Neural progenitor cell (in vitro differentiated cells): ENCODE data around the gene PRDX5. TPM values are rescaled to one million over a fixed set of nuclear protein-coding genes. Genes with fewer than 3 reads are reported as not detected.

ENCODE experiments used
- DNase-seq: peaks from one replicate; pipeline ENCODE4 v3.0.0-alpha.2; 2016; ENCODE audit warnings: low spot score
- H2AFZ ChIP-seq: fragments of 200-600 bp; sonication (generic); replicated peaks from 2 replicates; pipeline ENCODE4 v1.6.1; 2016; ENCODE audit warnings: antibody characterized with exemption
- H3F3A ChIP-seq: fragments of 200-600 bp; sonication (generic); 2 replicates; pipeline ENCODE4 v1.6.1; 2016; ENCODE audit warnings: antibody characterized with exemption, low read depth
- H3K27ac ChIP-seq: fragments of 200-600 bp; sonication (generic); 2 replicates; pipeline ENCODE4 v1.5.1; 2016; ENCODE audit warnings: mild to moderate bottlenecking
- H3K27me3 ChIP-seq: fragments of 200-600 bp; sonication (generic); 2 replicates; pipeline ENCODE4 v1.6.1; 2016; ENCODE audit warnings: mild to moderate bottlenecking, moderate library complexity
- H3K36me3 ChIP-seq: fragments of 200-600 bp; sonication (generic); 2 replicates; pipeline ENCODE4 v1.5.1; 2016
- H3K4me1 ChIP-seq: fragments of 200-600 bp; sonication (generic); 2 replicates; pipeline ENCODE4 v1.6.1; 2016; ENCODE audit warnings: mixed run types
- H3K4me2 ChIP-seq: fragments of 200-600 bp; sonication (generic); 2 replicates; pipeline ENCODE4 v1.6.1; 2016
- H3K4me3 ChIP-seq: fragments of 200-600 bp; sonication (generic); 2 replicates; pipeline ENCODE4 v1.5.1; 2016
- H3K79me2 ChIP-seq: fragments of 200-600 bp; sonication (generic); 2 replicates; pipeline ENCODE4 v1.6.1; 2016; ENCODE audit warnings: low read depth
- H3K9ac ChIP-seq: fragments of 200-600 bp; sonication (generic); 2 replicates; pipeline ENCODE4 v1.6.1; 2016
- H3K9me3 ChIP-seq: fragments of 200-600 bp; sonication (generic); 2 replicates; pipeline ENCODE4 v1.5.1; 2016; ENCODE audit warnings: low read depth
- H4K20me1 ChIP-seq: fragments of 200-600 bp; sonication (generic); 2 replicates; pipeline ENCODE4 v1.6.1; 2016; ENCODE audit warnings: low read depth
- H3K27ac Mint-ChIP-seq: 3 replicates; pipeline ENCODE4 v1.8.0; 2021; ENCODE audit warnings: mixed read lengths
- H3K27me3 Mint-ChIP-seq: 2 replicates; pipeline ENCODE4 v1.8.0; 2022; ENCODE audit warnings: low read depth, mild to moderate bottlenecking, inconsistent platforms, moderate library complexity, mixed read lengths; ENCODE audit not compliant: insufficient read depth
- H3K36me3 Mint-ChIP-seq: 3 replicates; pipeline ENCODE4 v1.8.0; 2021; ENCODE audit warnings: mixed read lengths
- H3K4me1 Mint-ChIP-seq: 3 replicates; pipeline ENCODE4 v1.8.0; 2021; ENCODE audit warnings: mixed read lengths
- H3K4me3 Mint-ChIP-seq: 3 replicates; pipeline ENCODE4 v1.8.0; 2021; ENCODE audit warnings: mild to moderate bottlenecking, moderate library complexity, mixed read lengths
- H3K9me3 Mint-ChIP-seq: 3 replicates; pipeline ENCODE4 v1.8.0; 2020; ENCODE audit warnings: mixed read lengths
- EZH2 ChIP-seq: fragments of 200-600 bp; sonication (generic); IDR thresholded peaks from 2 replicates; pipeline ENCODE4 v1.6.1; 2017; ENCODE audit warnings: antibody characterized with exemption, mild to moderate bottlenecking, moderate library complexity
- EZH2phosphoT487 ChIP-seq: fragments of 200-600 bp; sonication (generic); IDR thresholded peaks from 2 replicates; pipeline ENCODE4 v1.6.1; 2017; ENCODE audit warnings: antibody characterized with exemption
- total RNA-seq: library from RNA; depleted of rRNA; stranded (reverse); fragments of >200 nt; gene quantifications from 2 replicates; pipeline ENCODE4 v1.2.3, GENCODE V29; 2015; ENCODE audit warnings: low replicate concordance
- TF ChIP-seq, protein P1 (sequence below): fragments of 200-600 bp; sonication (generic); IDR thresholded peaks from 2 replicates; pipeline ENCODE4 v1.5.1; 2017; ENCODE audit warnings: antibody characterized with exemption, mild to moderate bottlenecking

Gene PRDX5
- total RNA-seq, 1 donor from 2014 or later = 111 TPM

GRCh38 chr11:64305075-64305690, 12.7 kb upstream of the PRDX5 start, which contains the start of gene ESRRA:
Gene ESRRA, plus strand, starts transcription at chr11:64305524. Its CDS starts 1,656 bp downstream, at chr11:64307180.
- peaks cover 28% of the 10 kb centered on the region for H3K27me3 Mint-ChIP-seq
- peaks cover 25% of the 10 kb centered on the region for H3F3A ChIP-seq
- H3K27ac Mint-ChIP-seq = peak within 1 kb of the TSS; percentile 12
- peak within 1 kb of the TSS; percentile 87 for H3K4me3 ChIP-seq
- TF ChIP-seq, protein P1, sequence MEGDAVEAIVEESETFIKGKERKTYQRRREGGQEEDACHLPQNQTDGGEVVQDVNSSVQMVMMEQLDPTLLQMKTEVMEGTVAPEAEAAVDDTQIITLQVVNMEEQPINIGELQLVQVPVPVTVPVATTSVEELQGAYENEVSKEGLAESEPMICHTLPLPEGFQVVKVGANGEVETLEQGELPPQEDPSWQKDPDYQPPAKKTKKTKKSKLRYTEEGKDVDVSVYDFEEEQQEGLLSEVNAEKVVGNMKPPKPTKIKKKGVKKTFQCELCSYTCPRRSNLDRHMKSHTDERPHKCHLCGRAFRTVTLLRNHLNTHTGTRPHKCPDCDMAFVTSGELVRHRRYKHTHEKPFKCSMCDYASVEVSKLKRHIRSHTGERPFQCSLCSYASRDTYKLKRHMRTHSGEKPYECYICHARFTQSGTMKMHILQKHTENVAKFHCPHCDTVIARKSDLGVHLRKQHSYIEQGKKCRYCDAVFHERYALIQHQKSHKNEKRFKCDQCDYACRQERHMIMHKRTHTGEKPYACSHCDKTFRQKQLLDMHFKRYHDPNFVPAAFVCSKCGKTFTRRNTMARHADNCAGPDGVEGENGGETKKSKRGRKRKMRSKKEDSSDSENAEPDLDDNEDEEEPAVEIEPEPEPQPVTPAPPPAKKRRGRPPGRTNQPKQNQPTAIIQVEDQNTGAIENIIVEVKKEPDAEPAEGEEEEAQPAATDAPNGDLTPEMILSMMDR = no peak
- TF ChIP-seq EZH2 (no peak), EZH2phosphoT487 (no peak)
- H3K79me2 ChIP-seq = peaks cover 18% of the 10 kb centered on the region
- no peaks in the 10 kb centered on the region for H3K36me3 ChIP-seq
- H3K36me3 Mint-ChIP-seq = no peaks in the 10 kb centered on the region
- H4K20me1 ChIP-seq = peaks cover 21% of the 10 kb centered on the region
- H3K27me3 ChIP-seq = peaks cover 41% of the 10 kb centered on the region
- peak within 1 kb of the TSS; percentile 31 for H3K27ac ChIP-seq
- peak within 1 kb of the TSS; percentile 55 for H2AFZ ChIP-seq
- peak within 1 kb of the TSS; percentile 44 for H3K9ac ChIP-seq
- H3K9me3 ChIP-seq = no peaks in the 10 kb centered on the region
- DNase-seq = peak; percentile 100
- peak within 1 kb of the TSS; percentile 98 for H3K4me2 ChIP-seq
- H3K4me1 ChIP-seq = peaks cover 10% of the 10 kb centered on the region
- no peaks in the 10 kb centered on the region for H3K9me3 Mint-ChIP-seq
- peak within 1 kb of the TSS; percentile 95 for H3K4me3 Mint-ChIP-seq
- peaks cover 24% of the 10 kb centered on the region for H3K4me1 Mint-ChIP-seq

GRCh38 chr11:64305691-64306562, 12.0 kb upstream of the PRDX5 start:
- Histone ChIP-seq H3K36me3 (no peaks in the 10 kb centered on the region), H3K9me3 (no peaks in the 10 kb centered on the region), H3K4me2 (peak overlapping the region; percentile 95), H3K4me3 (peak overlapping the region; percentile 87), H3K4me1 (peaks cover 10% of the 10 kb centered on the region), H2AFZ (peak overlapping the region; percentile 55), H3K9ac (peak overlapping the region; percentile 44), H4K20me1 (peaks cover 18% of the 10 kb centered on the region), H3K27me3 (peaks cover 34% of the 10 kb centered on the region), H3K79me2 (peaks cover 18% of the 10 kb centered on the region), H3F3A (peaks cover 17% of the 10 kb centered on the region), H3K27ac (peak overlapping the region; percentile 31)
- DNase-seq = peak; percentile 82
- Mint-ChIP-seq H3K9me3 (no peaks in the 10 kb centered on the region), H3K4me1 (peaks cover 19% of the 10 kb centered on the region), H3K27me3 (peaks cover 21% of the 10 kb centered on the region), H3K27ac (peak overlapping the region; percentile 12), H3K4me3 (peak overlapping the region; percentile 95), H3K36me3 (no peaks in the 10 kb centered on the region)
- TF ChIP-seq, protein P1 = peak; percentile 73
- no peak for TF ChIP-seq EZH2
- no peak for TF ChIP-seq EZH2phosphoT487

DNA sequence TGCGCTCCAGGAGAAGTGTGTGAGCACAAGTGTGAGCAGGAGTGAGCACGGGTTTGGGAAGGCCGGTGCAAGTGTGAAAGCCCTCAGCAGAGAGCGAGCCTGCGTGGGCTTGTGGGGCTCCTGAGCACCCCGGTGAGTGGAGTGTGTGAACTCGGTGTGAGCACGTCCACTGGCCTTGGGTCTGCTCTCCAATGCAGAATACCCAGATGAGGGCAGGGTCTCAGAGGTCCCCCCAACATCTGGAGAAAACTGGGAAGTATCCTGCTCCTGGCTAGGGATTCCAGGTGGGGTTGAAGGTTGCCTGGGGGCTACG, 11.4 kb upstream of the PRDX5 start:
- H3K36me3 Mint-ChIP-seq = no peaks in the 10 kb centered on the region
- H3K4me3 ChIP-seq = peak overlapping the region; percentile 87
- H3K27me3 Mint-ChIP-seq = peaks cover 18% of the 10 kb centered on the region
- peaks cover 18% of the 10 kb centered on the region for H4K20me1 ChIP-seq
- no peaks in the 10 kb centered on the region for H3K9me3 ChIP-seq
- no peaks in the 10 kb centered on the region for H3K9me3 Mint-ChIP-seq
- H3K27ac ChIP-seq = no peak overlapping the region
- H3K27me3 ChIP-seq = peaks cover 28% of the 10 kb centered on the region
- peak overlapping the region; percentile 12 for H3K27ac Mint-ChIP-seq
- no peaks in the 10 kb centered on the region for H3K36me3 ChIP-seq
- H3K4me2 ChIP-seq = peak overlapping the region; percentile 95
- no peak for DNase-seq
- H3K4me1 ChIP-seq = peaks cover 10% of the 10 kb centered on the region
- H3K4me3 Mint-ChIP-seq = peak overlapping the region; percentile 95
- peaks cover 19% of the 10 kb centered on the region for H3K4me1 Mint-ChIP-seq
- H3K9ac ChIP-seq = peak overlapping the region; percentile 44
- H3K79me2 ChIP-seq = peaks cover 18% of the 10 kb centered on the region
- TF ChIP-seq EZH2phosphoT487 (no peak), EZH2 (no peak)
- TF ChIP-seq, protein P1 = no peak
- peaks cover 14% of the 10 kb centered on the region for H3F3A ChIP-seq
- peak overlapping the region; percentile 55 for H2AFZ ChIP-seq
